Measurements from ENCODE around the gene ADAM22.

Gene ADAM22

DNA sequence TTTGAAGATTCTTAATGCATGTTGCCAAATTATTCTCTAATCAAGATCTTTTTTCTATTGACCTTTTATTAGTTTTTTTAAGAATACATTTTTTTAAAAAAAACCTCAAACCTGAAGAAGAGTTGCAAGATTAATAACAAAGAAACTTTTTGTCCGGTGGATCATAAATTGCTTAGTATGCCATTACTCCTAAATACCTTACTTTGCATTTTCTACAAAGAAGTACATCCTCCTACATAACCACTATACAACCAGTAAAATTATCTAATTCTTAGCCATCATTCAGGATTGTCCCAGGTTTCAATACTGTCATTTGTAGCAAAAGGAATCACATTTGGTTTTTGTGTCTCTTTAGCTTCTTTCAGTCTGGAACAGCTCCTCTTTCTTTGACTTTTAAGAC lies 207.9 kb downstream of the ADAM22 start:
- TF ChIP-seq, protein P1, sequence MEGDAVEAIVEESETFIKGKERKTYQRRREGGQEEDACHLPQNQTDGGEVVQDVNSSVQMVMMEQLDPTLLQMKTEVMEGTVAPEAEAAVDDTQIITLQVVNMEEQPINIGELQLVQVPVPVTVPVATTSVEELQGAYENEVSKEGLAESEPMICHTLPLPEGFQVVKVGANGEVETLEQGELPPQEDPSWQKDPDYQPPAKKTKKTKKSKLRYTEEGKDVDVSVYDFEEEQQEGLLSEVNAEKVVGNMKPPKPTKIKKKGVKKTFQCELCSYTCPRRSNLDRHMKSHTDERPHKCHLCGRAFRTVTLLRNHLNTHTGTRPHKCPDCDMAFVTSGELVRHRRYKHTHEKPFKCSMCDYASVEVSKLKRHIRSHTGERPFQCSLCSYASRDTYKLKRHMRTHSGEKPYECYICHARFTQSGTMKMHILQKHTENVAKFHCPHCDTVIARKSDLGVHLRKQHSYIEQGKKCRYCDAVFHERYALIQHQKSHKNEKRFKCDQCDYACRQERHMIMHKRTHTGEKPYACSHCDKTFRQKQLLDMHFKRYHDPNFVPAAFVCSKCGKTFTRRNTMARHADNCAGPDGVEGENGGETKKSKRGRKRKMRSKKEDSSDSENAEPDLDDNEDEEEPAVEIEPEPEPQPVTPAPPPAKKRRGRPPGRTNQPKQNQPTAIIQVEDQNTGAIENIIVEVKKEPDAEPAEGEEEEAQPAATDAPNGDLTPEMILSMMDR (conservative IDR thresholded peaks at IDR 0.05; ENCODE audit: low read depth, low read length), result no peak
- DNase-seq (ENCODE audit: low read depth), result no peak
- no peak overlapping the region for H3K4me3 ChIP-seq (ENCODE audit: low read depth, low read length)

DNA sequence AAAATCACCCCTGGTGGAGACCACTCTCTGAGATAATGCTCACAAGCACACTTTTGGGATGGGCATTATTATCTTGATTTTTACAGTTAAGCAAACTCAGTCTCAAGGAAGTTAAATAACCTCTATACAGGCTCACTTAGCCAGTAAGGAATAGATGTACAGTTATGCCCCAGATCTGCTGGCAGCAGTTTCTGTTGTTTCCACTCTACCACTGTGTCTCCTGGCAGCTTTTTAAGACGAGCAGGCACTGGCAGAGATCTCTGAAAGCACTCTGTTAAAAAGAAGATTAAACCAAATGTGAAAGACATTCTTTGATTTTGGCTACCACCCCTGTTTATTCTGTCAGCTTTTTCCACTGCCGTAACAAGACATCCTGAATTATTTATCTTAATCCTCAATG lies 212.6 kb downstream of the ADAM22 start:
- TF ChIP-seq, protein P1 (conservative IDR thresholded peaks at IDR 0.05; ENCODE audit: low read depth, low read length), result no peak
- no peak for DNase-seq (ENCODE audit: low read depth)
- no peak overlapping the region for H3K4me3 ChIP-seq (ENCODE audit: low read depth, low read length)

DNA sequence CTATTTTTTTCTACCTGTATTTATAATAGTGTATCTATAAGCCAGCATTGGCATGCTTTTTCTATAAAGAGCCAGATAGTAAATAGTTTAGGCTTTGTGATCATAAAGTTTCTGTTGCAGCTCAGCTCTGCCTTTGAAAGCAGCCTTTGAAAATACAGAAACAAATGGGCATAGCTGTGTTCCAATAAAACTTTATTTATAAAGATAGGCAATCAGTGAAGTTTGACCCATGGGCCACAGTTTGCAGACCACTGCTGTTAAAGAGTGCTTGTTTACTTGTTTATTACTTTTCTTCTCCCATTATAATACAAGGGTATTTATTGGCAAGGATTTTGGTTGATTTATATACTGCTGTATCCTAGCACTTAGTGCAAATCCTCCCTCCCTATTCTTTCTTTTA lies 213.3 kb downstream of the ADAM22 start:
- no peak overlapping the region for H3K4me3 ChIP-seq (ENCODE audit: low read depth, low read length)
- TF ChIP-seq, protein P1 (conservative IDR thresholded peaks at IDR 0.05; ENCODE audit: low read depth, low read length), result no peak
- DNase-seq (ENCODE audit: low read depth), result no peak

DNA sequence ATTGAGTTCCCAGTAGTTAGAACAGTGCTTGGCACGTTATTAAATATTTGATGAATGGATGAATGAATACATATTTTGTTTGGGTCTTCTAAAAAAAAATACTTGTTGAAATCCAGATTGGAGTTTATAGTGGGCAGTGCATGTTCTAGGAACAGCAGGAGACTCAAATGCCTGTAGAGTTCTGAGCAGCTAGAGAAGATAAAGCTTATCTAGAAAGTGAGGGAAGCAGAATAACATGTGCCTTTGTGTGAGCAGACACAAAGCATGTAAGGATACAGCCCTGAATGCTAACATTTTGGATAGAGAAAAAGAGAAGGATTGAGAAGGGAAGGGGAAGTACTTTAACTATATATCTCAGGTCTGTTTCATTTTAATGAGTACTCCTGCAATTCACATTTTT lies 213.9 kb downstream of the ADAM22 start:
- no peak overlapping the region for H3K4me3 ChIP-seq (ENCODE audit: low read depth, low read length)
- no peak for DNase-seq (ENCODE audit: low read depth)
- TF ChIP-seq, protein P1 (conservative IDR thresholded peaks at IDR 0.05; ENCODE audit: low read depth, low read length), result no peak

DNA sequence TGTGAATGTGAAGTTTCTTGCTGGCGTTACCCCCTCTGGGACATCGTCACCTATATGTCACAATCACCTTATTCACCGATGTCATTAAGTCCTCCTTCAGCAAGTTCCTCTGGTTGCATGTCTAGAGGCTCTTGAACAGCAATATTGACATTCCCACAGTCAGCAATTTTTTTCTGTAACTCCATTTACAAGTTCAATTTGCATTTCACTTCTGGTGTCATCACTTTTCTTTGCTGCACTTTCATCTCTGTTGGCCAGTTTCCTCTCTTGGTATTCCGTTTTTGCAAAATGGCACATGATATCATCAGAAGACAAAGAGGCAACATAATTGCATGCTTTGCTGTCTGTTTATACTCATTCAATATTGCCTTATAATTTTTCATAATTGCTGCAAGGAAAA lies 216.0 kb downstream of the ADAM22 start:
- TF ChIP-seq, protein P1 (conservative IDR thresholded peaks at IDR 0.05; ENCODE audit: low read depth, low read length), result no peak
- DNase-seq (ENCODE audit: low read depth), result no peak
- no peak overlapping the region for H3K4me3 ChIP-seq (ENCODE audit: low read depth, low read length)

DNA sequence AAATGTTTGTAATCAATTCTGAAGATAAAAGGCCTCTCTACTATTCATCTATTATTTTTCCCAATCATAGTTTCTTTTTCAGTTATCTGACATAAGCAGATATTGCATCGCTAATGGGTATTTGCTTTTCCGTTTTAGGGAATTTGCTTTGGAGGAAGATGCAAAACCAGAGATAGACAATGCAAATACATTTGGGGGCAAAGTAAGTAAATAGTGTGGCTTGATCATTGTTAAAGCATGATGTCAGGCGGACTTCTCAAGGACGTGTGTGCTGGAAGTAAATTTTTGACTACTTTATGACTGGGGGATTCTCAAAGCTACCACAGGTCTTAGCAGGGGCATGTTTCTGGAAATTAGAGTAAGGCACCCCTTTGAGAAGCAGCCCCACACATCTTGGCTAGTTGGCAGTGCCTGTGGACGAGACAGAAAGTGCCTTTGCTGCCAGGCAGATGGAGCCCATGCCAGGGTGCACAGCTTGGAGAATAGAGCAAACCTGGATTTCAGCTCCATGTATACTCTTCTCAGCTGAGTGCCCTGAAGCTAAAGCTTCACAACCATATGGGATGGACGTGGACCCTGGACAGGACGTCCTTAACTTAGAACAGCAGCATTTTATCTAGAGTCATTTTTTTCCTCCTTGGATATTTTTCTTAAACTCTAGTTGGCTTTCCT lies 217.2 kb downstream of the ADAM22 start:
- no peak overlapping the region for H3K4me3 ChIP-seq (ENCODE audit: low read depth, low read length)
- TF ChIP-seq, protein P1 (conservative IDR thresholded peaks at IDR 0.05; ENCODE audit: low read depth, low read length), result no peak
- no peak for DNase-seq (ENCODE audit: low read depth)

DNA sequence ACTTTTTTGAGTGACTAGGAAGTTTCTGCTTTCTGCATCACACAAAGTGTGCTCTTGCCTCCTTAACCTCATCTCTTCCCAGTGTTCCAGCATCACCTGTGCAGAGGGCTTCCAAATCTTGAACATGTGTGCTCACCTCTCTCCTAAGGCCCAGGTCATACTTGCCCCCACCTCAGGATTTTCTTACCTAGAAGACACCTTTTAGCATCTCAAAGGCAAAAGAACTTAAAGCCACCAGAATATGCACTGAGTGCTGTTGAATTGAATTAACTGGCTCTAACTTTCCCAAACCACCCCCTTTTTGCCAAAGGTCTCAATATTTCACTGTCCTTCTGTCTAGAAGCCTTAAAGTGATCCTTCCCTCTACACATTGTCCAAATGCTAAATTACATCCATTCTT lies 219.3 kb downstream of the ADAM22 start:
- no peak for DNase-seq (ENCODE audit: low read depth)
- TF ChIP-seq, protein P1 (conservative IDR thresholded peaks at IDR 0.05; ENCODE audit: low read depth, low read length), result no peak
- H3K4me3 ChIP-seq (ENCODE audit: low read depth, low read length), result no peak overlapping the region

All from choroid plexus epithelial cell (primary cell).